ENCODE data around the gene SRBD1. TPM values are rescaled to one million over a fixed set of nuclear protein-coding genes. Genes with fewer than 3 reads are reported as not detected.
A peak's percentile ranks its signal among the peaks of the same experiment; 100 is the strongest.

Gene SRBD1
- total and polyA plus RNA-seq, 2 of the 8 experiments (the other 6 are each of a cell fraction or from before 2014, with no cell fraction given) = 4.6 to 20.0 TPM

GRCh38 chr2:45343251-45344017 lies 267.6 kb downstream of the SRBD1 start:
- Histone ChIP-seq H2BK20ac (ENCODE audit: low read length) (0 out of 2 replicates have a peak overlapping the region, but pooled peaks have one; percentile 34), H2BK12ac (ENCODE audit: low read depth, low read length) (no peak overlapping the region), H2AFZ (ENCODE audit: low read length) (no peak overlapping the region), H2BK120ac (replicated peaks; ENCODE audit: low read depth, low read length) (no peak overlapping the region), H2BK15ac (ENCODE audit: low read length) (no peak overlapping the region), H3K9me3 (ENCODE audit: insufficient read depth in 2 of 2, low read depth in 1 of 2, low read length in 1 of 2) (no peaks in the 10 kb centered on the region), H3K4ac (replicated peaks; ENCODE audit: insufficient read length, low read depth, low read length) (no peak overlapping the region), H2BK5ac (ENCODE audit: low read depth, low read length) (no peak overlapping the region), H3K18ac (ENCODE audit: extremely low read depth, low read length) (no peak overlapping the region), H3K36me3 (ENCODE audit: control insufficient read depth in 2 of 4, insufficient read depth in 4 of 4, low read length in 3 of 4) (no peaks in the 10 kb centered on the region), H3K27ac (ENCODE audit: low read depth, low read length) (no peak overlapping the region), H4K91ac (replicated peaks; ENCODE audit: insufficient read length, low read length) (no peak overlapping the region), H3K14ac (ENCODE audit: insufficient read length) (no peak overlapping the region), H3K56ac (replicated peaks; ENCODE audit: insufficient read length, low read depth, low read length) (no peak overlapping the region), H3K4me1 (replicated peaks in 1 of 4; ENCODE audit: control insufficient read depth in 3 of 4, insufficient read depth in 4 of 4, low read length in 3 of 4) (peaks cover 0 to 8% (median 2%) of the 10 kb centered on the region in 4 experiments; a peak in 3 of 7 replicates), H3K79me2 (ENCODE audit: control insufficient read depth in 1 of 2, insufficient read depth in 2 of 2, low read length in 2 of 2) (no peaks in the 10 kb centered on the region), H4K5ac (ENCODE audit: insufficient read length, low read depth, low read length) (no peak overlapping the region), H3K4me2 (ENCODE audit: insufficient read depth in 1 of 2, low read depth in 2 of 2, low read length in 2 of 2) (no peak overlapping the region), H3K4me3 (ENCODE audit: extremely low read depth in 1 of 4, insufficient read depth in 2 of 4, low read depth in 3 of 4, low read length in 4 of 4) (no peak overlapping the region), H4K8ac (ENCODE audit: extremely low read depth, insufficient read depth, low read length) (no peak overlapping the region), H3K23ac (ENCODE audit: insufficient read length) (no peak overlapping the region), H4K20me1 (replicated peaks in 1 of 2; ENCODE audit: control insufficient read depth in 1 of 2, insufficient read depth in 2 of 2, low read length in 2 of 2) (no peaks in the 10 kb centered on the region), H3K79me1 (ENCODE audit: low read depth, low read length) (no peaks in the 10 kb centered on the region), H3K23me2 (ENCODE audit: low read depth, low read length) (no peaks in the 10 kb centered on the region), H3K27me3 (replicated peaks in 1 of 4; ENCODE audit: control insufficient read depth in 3 of 4, extremely low read depth in 1 of 4, insufficient read depth in 3 of 4, low read length in 3 of 4) (no peaks in the 10 kb centered on the region; a peak in 1 of 7 replicates), H3K9ac (replicated peaks in 1 of 4; ENCODE audit: extremely low read depth in 1 of 4, low read depth in 3 of 4, low read length in 3 of 4) (no peak overlapping the region), H2AK5ac (ENCODE audit: low read depth, low read length) (no peak overlapping the region)
- WGBS, 2 experiments (ENCODE audit: extremely low coverage in 1 of 2, insufficient coverage in 1 of 2, insufficient read length in 1 of 2, insufficient replicate concordance in 2 of 2, low coverage in 1 of 2, low lambda C conversion rate in 2 of 2, missing lambda C conversion rate in 1 of 2) = 91% methylated on average over 19 of the region's 19 CpGs; no CpG with 5 or more reads in 1 of the 2 experiments
- FAIRE-seq (no peak), DNase-seq (ENCODE audit: low read depth in 1 of 2, low spot score in 2 of 2) (peak in 1 of 2 experiments; percentile 44)
- POLR2A ChIA-PET (ENCODE audit: partially characterized antibody) = interaction anchor here (1.0 kb wide), 1 partner anchor 12 kb away, joined by 3 read pairs; no protein-coding TSS in a partner anchor
- CTCF ChIA-PET (ENCODE audit: partially characterized antibody) = interaction anchor here (0.7 to 1.1 kb wide), 2 partner anchors 9 to 39 kb away, joined by 3 to 4 read pairs; no protein-coding TSS in a partner anchor
- TF ChIP-seq SP1 (IDR thresholded peaks at IDR 0.05; ENCODE audit: low read depth, low read length) (no peak), JUND (IDR thresholded peaks at IDR 0.05; ENCODE audit: low read length) (no peak), CEBPB (IDR thresholded peaks at IDR 0.05; ENCODE audit: low read depth, low read length) (no peak), USF2 (IDR thresholded peaks at IDR 0.05; ENCODE audit: low read length) (no peak), TCF12 (IDR thresholded peaks at IDR 0.05; ENCODE audit: low read depth, low read length) (no peak), TAF1 (IDR thresholded peaks at IDR 0.05; ENCODE audit: low read depth, low read length) (no peak), SP2 (IDR thresholded peaks at IDR 0.05; ENCODE audit: low read length) (no peak), SUZ12 (IDR thresholded peaks at IDR 0.05; ENCODE audit: low read length) (no peak), CBX5 (IDR thresholded peaks at IDR 0.05; ENCODE audit: low read depth, low read length) (no peak), FOSL1 (IDR thresholded peaks at IDR 0.05; ENCODE audit: insufficient read depth, low read depth, low read length) (no peak), GABPA (IDR thresholded peaks at IDR 0.05; ENCODE audit: borderline replicate concordance, insufficient read depth, low read length) (no peak), NANOG (IDR thresholded peaks at IDR 0.05; ENCODE audit: insufficient read depth, low read depth, low read length, poor library complexity, severe bottlenecking) (no peak)

Measured in H1 (cell line).